Posterior vena cava (tissue), 2 donors: ENCODE results near the gene KCNB1. TPM values are rescaled to one million over a fixed set of nuclear protein-coding genes. Genes with fewer than 3 reads are reported as not detected.

Experiments used
- DNase-seq: peaks from one replicate; pipeline ENCODE4 v3.0.0-alpha.2; 2020; ENCODE audit warnings: low spot score
- intact Hi-C, 2 donors: fragments of 100-400 bp; cut with DNase I; formaldehyde crosslinking; loops; one replicate each; pipeline versions ENCODE4 v1.14.1 to v1.14.2; 2022 to 2023
- long read RNA-seq, 2 donors: library from polyadenylated mRNA; unstranded; transcript quantifications; one replicate each; pipeline ENCODE4 v2.0.0, GENCODE V29; 2020 to 2021
- total RNA-seq, 2 donors: library from RNA; stranded (reverse); fragmentation: NEBNext Ultra II Directional; extraction: Animal tissue kit (Norgen Biotek cat#: 25700); gene quantifications; one replicate each; pipeline ENCODE4 v1.2.1, GENCODE V29; 2021
- donor health status: DM: yes; HTN: yes; CAD: no.
- donor health status: DM: yes; HTN: yes; CAD: no.

The KCNB1 gene
- 1 to 10 TPM; 1.6 to 9.7 TPM for total RNA-seq
- long read RNA-seq, donor 1, full-length matches to known transcripts: 2 of 4 reads
- long read RNA-seq, donor 1, partial matches to known transcripts: 0 of 4 reads
- long read RNA-seq, donor 1, other reads (novel, unspliced or antisense): 2 of 4 reads
- long read RNA-seq, donor 2: 0 reads

DNA sequence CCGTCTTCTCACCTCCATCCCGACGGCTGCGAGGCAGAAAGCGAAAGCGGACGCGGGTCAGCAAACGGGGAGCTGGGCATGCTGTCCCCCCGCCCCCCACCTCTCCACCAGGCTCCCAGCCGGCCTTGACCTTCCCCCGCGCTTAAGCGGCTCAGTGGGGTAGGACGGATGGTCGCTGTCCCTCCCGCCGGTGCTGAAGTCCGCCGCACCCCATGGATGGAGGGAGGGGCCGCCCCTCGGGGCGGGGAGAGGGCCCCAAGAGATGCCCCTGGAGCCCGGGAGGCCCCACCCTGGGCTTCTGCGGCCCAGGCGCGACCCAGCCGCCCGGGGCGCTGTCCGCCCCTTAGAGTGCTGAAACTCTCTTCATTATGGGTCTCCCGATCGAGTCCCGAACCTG lies at the start of gene KCNB1:
KCNB1 (minus strand) TSS at position 48 of the 397 bp plus-strand sequence. CDS start 188 bp downstream, outside the sequence.
- intact Hi-C loops: loop anchor here (5.0 kb wide), 2 partner anchors 100 to 150 kb away; no protein-coding TSS in a partner anchor
- peak; percentile 87 for DNase-seq

DNA sequence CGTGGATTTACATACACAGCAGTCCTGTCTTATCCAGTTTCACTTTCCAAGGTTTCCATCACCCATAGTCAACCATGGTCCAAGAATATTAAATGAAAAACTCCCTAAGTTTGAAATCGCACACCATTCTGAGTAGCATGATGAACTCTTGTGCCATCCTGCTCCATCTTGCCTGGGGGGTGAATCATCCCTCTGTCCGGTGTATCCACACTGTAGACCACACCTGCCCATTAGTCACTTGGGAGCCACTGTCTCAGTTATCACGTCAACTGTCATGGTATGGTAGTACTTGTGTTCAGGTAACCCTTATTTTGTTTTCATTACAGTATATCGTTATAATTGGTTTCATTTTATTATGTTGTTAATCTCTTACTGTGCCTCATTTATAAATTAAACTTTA lies 47.0 kb upstream of the KCNB1 start:
- intact Hi-C loops: no loop called here
- DNase-seq: no peak

DNA sequence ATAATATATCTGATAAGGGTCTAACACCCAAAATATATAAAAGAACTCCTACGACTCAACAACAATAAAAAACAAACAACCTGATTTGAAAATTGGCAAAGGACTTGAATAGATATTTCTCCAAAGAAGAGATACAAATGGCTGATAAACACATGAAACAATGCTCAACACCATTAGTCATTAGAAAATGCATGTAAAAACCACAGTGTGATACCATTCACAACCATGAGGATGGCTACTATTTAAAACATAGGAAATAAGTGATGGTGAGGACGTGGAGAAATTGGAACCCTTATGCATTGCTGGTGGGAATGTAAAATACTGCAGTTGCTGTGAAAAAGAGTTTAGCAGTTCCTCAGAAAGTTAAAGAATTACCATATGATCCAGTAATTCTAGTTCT lies 44.1 kb upstream of the KCNB1 start:
- intact Hi-C loops: no loop called here
- DNase-seq: no peak

DNA sequence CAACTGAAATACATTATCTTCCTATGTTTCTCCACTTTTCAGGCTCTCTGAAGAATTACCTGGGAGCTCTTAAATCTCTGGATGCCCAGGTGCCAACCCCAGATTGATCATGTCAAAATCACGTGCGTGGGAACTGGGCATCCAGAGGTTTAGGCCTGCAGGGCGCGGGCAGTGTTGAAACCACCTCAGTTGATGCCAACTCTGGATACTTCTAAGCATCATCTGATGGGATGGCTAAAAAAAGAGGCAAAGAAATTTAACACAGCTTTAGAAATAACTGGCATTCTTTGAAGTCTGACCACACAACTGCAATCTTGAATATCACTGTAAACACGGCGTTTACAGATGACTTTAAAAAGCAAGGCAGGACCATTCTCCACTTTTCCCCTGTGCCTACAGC lies 43.6 kb upstream of the KCNB1 start:
- DNase-seq: no peak
- intact Hi-C loops: no loop called here

DNA sequence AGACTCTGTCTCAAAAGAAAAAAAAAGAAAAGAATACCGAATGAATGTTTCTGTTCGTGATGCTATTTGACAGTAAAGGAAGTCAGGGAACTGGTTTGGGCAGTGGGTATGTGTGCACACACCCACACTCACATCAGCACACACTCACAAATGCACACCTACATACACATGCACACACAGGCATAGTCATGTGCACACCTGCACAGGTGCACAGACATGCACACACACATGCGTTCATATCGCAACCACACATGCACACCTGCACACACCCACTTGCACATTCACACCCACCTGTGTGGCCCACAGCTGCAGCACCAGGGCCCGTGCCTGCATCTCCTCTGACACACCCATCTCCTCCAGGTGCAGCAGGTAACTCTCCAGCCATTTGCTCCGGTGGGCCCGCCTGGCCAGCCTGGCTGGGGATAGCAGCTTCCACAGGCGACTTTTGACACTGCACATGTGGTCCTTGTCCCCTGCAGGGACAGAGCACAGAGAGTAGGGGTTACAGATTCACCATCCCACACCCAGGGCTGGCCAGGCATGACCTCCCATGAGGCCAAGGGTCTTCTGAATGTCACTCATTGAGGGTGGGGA lies 41.4 kb upstream of the KCNB1 start:
- DNase-seq: no peak
- intact Hi-C loops: no loop called here

DNA sequence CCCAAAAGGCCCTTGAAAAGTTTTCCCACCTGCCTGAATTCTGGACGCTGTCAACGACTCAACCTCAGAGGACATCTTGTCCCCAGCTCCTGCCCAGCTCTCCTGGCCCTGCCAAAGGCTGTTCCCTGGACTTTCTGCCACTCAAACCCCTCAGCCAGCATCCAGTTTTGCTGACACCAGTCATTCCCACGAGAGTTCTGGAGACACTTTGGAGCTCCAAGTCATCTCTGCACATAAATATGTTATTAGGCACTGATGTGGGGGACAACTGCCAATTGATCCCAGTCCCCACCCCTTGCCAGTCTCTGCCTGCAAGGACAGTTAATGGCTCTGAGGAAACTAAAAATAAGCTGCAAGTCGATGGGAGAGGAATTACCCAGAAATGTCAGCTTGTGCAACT lies 38.9 kb upstream of the KCNB1 start:
- no peak for DNase-seq
- intact Hi-C loops: no loop called here

DNA sequence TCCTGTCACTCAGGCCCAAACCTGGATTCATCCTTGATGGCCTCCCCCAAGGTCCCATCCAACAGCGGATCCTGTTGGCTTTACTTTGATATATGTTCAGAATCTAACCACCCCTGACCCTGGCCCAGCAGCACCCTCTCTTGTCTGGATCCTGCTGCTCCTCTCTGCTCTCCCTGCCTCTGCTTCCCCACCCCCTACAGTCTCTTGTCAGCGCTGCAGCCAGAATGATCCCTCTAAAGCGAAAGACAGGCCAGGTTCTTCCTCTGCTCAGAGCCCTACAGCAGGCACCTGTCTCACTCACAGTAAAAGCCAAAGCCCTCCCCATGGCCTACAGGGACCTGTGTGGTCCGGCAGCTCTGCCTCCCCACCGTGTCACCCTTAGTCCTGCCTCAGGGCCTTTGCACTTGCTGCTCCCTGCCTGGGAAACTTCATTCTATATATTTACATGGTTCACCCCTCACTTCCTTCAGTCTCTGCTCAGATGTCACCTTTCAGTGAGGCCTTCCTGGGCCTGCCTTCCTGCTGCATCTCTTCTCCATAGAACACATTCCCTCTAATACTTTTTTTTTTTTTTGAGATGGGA lies 37.4 kb upstream of the KCNB1 start:
- DNase-seq: no peak
- intact Hi-C loops: no loop called here

DNA sequence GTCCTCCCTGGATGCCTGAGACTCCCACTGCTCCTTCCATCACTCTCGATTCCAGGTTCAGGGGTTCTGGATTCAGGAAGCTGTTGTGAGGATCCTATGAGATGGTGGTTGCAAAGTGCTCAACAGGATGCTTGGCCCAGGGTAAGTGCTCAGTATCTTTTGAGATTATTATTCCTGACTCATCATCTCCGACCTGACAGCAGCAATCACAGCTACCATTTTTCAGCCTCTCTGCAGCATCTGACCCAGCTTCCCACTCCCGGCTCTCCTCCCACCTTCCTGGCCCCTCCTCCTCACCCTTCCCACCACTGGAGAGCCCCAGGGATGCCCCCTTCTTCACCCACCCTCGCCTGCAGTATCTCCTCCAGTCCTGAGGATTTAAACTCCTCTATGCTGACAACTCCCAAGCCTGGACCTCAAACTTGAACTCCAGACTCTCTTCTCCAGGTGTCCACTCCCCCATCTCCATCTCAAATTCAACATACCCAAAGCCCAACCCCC lies 36.8 kb upstream of the KCNB1 start:
- intact Hi-C loops: no loop called here
- DNase-seq: no peak

DNA sequence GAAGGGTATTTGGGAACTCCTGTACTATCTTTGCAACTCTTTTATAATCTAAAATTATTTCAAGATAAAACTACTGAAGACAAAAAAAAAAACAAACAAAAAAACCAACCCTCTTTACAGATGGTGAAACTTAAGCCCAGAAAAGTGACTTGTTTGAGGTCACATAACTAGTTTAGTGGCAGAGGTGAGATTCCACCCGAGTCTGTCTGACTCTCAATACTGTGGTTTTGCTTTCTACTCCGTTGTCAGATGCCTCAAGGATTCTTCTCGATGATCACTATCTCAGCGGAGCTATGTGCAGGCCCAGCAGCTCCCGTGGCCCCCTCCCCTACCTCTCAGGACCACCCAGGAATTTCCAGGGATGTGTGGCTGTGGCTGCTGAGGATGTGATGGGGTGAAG lies 36.1 kb upstream of the KCNB1 start:
- intact Hi-C loops: no loop called here
- DNase-seq: no peak

DNA sequence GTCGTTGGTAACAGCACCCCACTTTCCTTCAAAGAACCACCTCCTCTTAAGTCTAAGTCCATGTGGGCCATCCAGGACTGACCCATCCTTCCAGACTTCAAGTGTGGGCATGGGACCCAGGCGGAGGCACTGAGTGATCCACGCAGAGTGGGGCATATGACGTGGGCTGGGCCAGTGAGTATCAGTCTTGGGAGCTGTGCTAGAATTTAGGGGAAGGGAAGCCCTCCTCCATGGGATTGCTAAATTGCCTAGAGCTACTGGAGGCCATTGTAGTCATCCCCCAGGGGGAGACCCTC lies 35.3 kb upstream of the KCNB1 start:
- intact Hi-C loops: no loop called here

DNA sequence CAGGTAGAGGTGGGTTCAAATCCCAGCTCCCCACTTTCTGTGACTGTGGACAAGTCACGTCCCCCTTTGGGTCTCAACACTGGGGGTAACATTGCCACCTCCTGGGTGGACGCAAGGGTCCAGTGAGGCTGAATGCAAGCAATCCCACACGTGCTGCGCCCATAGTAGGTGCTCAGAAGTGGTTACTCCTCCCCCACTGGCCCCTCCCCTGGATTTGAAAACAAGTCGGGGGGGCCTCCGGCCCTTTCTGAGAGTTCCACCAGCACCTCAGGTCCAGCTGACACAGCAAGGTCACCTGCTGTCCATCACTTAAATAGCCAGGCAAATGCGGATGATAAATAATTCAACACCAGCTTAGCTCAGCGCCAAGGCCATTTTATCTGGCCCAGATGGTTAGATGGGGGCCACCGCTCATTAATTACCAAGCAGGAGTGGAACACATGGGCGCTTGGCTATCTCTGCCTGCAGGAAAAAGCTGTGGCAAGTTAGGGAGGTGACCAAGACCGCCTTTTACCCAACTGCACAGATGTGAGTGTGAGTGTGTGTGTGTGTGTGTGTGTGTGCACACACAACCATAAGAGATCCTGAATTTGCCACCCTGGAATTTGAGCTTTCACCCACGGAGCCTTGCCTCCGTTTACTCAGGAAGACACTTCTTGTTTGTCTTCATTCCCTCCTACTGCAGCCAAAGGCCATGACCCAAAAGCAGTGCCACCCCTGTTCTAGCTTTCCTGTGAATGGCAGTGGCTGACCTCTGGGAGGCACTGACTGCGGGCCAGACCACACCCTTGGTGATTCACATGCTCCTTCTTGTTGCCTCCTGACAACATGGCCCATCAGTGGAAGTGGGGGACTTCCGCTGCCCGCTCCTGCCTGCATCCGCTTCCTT lies 34.7 kb upstream of the KCNB1 start:
- intact Hi-C loops: no loop called here
- no peak for DNase-seq

More for the DNA sequence above, 35.3 kb upstream of the KCNB1 start:
- no peak for DNase-seq

DNA sequence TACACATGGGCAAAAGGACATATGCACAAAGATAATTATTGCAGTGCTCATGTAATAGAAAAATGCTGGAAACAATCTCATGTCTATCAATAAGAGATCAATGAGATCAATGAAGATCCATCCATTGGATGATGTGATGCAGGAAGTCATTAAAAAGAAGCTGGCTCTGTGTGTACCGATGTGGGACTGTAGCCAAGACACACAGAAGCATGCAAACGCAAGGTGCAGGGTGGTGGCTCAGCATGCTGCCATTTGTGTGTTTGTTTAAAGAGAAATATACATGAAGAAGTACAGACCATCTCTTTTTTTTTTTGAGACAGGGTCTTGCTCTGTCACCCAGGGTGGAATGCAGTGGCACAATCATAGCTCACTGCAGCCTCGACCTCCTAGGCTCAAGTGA lies 33.1 kb upstream of the KCNB1 start:
- intact Hi-C loops: no loop called here
- no peak for DNase-seq

DNA sequence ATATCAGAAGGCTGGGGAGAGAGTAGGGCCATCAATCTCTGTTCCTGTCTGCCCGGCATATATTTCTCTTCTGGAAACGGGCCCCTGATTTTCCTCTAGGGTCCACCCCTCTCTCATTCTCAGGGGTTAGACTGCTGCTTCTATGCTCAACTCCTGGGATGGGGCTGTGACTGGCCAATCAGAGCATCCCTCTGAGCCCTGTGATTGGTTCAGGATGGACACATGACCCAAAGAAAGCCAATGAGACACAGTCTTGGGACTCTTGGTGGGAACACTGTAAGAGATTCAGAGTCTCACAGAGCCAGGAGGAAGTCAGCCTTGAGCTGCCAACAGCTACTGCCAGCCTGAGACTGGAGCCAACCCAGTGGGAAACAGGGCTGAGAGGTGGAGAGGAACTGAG lies 31.0 kb upstream of the KCNB1 start:
- no peak for DNase-seq
- intact Hi-C loops: no loop called here

DNA sequence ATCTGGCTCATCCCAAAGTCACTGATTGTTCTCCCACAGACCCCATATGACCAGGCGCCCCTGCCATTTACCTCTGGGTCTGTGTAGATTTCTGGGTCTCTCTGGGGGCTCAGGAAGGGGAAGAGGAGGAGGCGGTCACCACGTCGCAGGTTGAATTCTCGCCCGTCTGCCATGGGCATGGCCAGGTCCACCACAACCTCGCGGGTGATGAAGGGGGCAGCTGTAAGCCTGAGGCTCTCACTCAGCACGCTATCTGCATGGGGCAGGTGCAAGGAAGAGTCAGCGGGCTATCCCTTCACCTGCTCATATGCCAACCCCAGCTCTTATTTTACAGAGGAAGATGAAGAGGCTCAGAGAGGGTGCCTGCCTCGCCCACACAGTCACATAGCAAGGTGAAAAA lies 30.5 kb upstream of the KCNB1 start:
- no peak for DNase-seq
- intact Hi-C loops: no loop called here

DNA sequence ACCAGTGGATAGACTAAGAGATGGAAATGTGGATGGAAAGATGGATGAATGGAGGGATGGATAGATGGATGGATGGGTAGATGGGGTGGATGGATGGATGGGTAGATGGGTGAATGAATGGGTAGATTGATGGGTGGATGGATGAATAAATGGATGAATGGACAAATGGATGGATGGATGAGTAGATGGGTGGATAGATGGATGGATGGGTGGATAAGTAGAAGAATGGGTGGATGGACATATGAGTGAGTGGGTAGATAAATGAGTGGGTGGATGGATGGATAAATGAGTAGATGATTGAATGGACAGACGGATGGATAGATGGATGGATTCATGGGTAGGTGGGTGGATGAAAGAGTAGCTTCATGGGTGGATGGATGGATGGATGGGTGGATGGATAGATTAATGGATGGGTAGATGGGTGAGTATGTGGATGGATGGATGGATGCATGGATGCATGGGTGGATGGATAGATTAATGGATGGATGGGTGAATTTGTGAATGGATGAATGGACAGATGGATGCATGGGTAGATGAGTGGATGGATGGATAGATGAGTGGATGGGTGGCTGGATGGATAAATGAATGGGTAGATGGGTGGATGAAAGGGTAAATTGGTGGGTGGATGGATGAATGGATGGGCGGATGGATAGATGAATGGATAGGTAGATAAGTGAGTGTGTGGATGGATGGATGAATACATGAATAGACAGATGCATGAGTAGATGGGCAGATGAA lies 29.5 kb upstream of the KCNB1 start:
- intact Hi-C loops: no loop called here

DNA sequence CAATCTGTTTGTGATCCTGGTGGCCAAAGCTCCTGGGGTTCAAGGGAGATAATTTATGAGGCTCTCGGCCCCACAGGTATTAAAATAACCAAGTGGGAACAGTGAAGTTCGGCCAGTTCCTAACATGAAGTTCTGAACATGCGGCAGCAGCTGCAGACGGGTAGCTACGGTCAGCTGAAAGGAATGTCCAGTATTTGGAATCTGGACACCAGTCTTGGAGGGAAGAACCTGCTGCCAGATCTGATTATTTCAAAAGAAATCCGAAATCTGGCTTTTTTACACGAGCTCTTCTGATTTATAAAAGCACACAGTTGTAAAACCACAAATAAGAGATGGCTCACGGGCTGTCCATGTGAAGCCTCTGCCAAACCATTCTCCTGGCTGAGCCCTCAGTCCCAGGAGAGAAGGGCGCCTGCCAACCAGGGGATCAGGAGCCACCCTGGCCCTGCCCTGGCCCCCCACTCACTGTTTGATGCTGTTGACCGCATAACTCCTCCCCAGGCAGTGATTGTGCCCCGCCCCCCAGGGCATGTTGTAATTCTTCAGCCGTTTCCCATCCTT lies 28.2 kb upstream of the KCNB1 start:
- DNase-seq: peak; percentile 94
- intact Hi-C loops: no loop called here

More for the DNA sequence above, 29.5 kb upstream of the KCNB1 start:
- no peak for DNase-seq

DNA sequence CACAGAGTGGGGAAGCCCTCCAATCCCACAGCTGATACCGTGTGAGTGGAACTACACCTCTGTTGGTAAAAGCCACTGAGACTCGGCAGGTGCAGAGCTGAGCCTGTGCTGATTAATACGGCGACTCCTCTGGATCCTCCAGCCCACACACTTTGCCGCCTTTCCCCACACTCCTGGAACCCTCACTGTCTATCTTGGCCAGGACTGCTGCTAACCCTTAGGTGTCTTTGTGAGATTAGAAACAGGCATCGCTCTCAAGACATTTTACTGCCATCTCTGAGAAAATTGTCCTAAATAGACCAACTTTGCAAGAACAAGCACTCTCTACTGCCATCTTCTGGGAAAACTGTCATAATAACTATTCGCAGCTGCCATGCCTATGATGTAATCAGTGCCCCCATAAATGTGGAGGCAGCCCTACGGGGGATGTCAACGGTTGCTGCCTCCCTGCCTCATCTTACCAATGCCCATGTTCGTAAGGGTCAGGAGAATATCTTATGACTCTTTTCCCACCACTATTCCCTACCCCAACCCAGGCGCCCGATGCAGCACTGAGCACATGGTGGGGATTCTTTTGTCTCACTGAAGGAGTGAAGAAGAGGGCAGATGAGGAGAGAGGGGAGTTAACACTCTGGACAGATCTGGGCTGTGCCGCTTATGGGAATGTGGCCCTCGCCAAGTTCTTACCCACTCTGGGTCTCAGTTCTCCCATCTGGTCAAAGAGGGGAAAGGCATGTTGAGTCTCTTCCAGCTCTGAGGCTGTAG lies 26.1 kb upstream of the KCNB1 start:
- DNase-seq: no peak
- intact Hi-C loops: no loop called here

DNA sequence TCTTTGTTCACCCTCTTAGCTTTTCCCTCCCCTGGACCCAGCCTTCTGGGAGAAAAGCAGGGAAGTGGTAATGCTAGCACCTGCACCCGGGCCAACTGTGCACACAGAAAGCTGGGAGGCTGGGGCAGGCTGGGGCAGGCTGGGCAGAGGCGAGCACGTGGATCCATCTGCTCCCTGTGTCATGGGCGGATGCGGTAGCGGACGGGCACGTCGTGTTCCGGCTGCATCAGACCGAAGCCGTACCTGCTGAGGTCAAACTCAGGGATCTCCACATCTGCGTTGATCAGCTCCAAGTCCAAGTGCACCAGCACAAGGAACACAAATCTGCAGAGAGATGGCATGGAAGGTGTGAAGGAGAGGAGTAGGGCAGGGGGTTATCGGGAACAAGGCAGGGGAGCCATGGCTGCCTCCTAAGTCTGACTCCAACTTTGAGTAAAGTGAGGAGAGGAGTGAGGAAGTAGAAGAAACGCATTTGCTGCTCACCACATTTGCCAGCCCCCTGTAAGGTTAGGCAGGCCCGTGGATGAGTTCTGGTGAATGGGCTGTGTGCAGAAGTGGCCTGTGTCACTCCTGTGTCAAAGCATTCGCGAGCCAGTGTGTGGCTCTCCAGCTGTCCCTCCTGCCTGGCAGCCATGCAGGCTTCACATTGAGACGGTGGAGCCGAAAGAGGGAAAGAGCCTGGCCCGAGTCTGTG lies 25.4 kb upstream of the KCNB1 start:
- intact Hi-C loops: no loop called here
- DNase-seq: no peak
